ENCODE measurements around the gene CRYBG1.

The CRYBG1 gene

DNA sequence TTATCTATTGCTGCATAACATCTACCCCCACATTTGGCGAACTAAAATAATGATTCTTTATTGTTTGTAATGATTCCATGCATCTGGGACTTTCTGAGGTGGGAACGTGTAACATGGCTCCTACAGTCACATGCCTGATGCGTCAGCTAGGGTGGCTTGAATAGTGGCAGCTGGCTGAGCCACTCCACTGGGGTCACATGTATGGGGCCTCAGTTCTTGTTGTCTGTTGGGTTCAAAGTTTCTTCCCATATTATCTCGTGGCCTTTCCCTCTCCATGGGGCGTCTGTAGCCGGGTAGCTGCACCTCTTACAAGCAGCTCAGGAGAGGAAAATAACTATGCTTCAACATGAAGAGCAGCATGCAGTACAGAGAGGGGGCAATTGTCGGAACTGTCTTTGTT is 69.9 kb downstream of the CRYBG1 start:
- no peak for DNase-seq

DNA sequence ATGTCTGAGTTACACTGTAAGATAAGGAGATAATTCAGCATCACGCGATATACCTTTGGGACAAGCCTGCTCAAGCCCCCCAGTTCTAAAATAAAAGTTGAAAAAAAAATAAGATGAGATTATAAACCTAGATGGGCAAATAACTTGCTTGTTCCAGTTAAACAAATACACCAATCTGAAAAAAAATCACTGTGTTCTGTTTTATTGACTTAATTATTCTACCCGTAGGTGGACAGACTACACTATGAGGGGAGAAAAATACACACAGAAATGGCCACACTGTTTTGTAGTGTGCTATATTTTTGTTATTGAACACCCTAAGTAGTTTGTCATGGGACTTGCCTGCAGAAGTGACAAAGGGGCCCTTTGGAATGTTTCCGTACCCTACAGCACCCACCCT is 70.9 kb downstream of the CRYBG1 start:
- DNase-seq = no peak

DNA sequence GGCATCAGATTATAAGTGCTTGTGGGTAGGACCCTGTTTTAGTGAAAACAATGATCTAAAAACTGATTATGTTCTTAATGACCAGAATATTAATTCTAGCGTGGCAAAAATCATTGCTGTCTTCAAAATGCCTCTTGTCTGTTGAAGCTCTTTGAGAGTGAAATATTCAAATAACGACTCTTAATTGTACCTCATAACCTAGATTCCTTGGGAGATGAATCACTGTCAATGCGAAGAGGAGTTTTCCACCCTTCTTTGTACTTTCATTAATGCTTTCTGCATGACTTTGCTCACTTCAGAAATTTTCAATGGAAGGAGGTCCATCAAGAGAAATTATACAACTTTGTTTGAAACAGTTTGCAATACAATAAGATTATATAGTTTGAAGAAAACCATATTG is 71.5 kb downstream of the CRYBG1 start:
- no peak for DNase-seq

DNA sequence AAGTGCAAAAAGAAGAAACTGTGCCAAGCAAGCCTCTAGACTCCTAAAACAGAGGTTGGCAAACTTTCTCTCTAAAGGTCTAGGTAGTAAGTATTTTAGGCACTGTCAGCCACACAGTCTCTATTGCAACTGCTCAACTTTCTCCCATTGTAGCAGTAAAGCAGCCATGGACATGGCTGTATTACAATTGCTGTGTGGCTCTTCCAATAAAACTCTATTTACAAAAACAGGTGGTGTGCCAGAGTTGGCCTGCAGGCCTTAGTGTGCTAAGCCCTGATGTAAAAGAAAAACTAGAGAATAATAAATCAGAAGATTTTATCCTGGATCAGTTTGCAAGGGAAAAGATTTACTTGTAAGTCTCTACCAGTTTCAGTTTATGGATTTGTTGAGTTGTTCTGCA is 74.0 kb downstream of the CRYBG1 start:
- DNase-seq = no peak

DNA sequence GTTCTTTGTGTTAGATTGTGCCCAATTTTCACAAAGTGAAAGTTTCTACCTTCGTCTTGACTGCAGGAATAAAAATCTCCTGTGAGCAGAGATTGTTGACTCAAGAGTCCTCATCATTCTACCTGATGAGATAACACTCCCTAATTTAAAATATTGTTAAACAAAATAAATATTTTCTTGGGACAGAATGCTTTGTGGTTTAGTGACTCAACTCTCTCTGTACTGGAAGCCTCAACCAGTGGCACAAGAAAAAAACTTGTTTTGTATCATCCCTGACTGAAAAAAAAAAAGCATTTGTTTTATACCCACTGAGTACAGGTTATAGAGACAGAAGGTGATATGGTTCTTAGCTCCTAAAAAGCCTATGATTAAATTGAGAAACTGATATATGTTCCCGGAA is 78.9 kb downstream of the CRYBG1 start:
- no peak for DNase-seq

DNA sequence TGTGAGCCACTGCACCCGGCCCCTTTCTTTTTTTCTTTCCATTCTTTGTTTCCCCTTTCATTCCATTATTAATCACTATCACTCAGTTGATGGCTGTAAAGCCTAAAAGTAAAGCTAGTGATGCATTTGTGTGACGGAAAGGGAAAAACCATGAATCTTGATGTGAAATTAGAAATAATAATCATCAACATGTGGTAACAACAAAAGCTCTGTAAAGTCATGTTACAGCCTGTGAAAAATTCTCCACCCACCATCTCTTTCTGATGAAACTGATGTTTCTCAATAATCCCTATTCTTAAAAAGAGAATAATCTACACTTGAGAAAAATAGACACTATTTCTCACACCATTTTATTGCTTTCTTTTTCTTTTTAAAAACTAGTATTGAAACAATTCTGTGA is 80.0 kb downstream of the CRYBG1 start:
- DNase-seq = no peak

DNA sequence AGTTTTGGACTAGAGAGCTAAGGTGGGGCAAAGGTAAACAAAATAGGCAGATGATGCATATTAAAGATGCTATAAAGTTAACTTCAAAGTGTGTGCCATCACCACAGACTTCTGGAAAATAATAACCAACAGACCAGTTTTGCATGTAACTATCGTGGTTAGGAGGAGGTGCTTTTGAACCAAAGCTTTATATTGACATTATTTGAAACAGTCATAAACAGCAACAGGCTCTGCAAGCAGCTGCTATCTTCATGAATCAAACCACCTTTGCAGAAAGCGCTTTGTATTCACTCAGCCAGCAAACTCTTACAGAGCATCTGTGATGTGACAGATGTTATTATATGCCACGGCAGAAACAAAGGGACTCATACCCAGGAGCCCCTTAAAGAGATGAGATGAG is 81.9 kb downstream of the CRYBG1 start:
- DNase-seq = no peak

DNA sequence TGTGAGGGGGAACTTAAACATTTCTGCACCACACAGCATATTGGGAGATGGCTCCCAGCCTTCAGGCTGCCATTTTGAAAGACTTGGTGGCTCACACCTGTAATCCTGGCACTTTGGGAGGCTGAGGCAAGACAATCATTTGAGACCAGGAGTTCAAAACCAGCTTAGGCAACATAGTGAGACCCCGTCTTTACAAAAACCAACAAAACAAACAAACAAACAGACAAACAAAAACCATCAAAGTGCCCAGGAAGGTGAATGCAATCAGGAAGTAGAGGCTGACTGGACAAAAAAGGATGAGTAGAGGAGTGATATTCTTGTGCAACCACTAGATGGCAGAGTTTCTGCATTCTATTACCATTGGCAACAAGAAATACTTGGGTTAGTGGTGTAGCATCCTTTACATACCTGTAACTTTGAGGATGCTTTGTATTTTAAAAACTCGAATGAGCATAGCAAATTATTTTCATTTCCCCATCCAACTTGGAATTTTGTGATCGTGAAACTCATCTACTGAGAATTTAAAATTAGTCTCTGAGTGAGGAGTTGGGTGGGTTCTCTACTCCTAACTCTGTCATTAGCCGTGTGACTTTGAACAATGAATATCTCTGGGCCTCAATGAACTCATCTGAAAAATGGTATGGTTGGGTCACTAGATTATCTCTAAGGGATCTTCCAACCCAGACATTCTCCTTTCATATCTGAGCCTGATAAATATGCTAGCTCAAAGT is 84.4 kb downstream of the CRYBG1 start:
- DNase-seq = no peak

DNA sequence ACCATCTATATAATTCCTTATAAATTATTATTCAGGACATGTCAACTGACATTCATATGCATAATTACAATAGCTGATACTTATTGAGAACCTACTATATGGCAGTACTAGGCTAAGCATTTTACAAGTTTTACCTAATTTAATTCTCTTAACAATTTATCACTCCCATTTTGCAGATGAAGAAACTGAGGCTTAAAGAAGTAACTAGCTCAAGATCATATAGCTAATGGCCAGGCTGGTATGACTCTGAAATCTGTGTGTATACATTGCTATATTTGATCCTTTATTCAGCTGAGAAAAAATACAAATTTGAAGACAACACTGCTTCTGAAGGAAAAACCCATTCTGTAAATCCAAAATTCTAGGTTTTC is 85.0 kb downstream of the CRYBG1 start:
- DNase-seq = no peak

DNA sequence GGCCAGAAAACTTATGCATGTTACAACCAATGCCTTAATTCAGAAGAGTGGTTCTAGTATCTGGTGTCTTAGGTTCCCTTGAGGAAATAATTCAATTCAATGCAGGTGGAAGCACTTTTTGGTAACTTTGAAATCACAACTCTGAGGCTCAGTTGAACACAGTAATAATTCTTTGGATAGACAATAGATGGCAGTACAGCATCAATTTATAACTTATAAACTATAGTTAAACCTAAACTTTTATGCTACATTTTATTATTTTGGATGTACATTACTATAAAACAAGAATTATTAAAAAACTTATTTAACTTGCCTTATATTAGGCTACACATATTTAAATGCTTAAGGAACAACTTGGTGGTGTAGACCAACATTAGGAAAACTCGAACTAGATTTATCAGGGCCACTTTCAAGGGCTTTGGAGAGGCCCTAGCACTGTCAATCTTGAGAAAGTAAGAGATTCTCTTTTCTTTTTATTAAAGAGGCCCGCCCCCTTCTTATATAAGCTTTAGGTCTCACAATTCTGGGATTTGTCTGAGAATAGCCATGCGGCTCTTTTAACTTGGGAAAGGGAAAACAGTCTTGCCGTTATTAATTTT is 85.9 kb downstream of the CRYBG1 start:
- DNase-seq = no peak

DNA sequence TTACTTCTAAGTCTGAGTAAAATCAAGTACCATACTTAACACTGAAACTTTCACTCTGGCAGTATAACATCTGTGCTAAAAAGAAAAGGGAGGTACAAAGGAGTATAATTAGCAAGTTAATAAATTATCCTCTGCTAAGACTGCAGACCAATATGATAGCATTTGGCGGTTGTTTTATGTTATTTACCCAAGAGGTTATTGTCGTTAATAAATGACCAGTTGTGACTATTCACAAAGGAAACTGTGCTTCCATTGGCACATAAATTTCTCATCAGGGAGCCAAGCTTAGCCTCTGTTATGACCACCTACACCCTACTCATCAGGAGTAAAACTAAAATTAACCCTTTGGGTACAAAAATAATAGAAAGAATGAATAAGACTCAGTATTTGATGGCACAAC is 86.5 kb downstream of the CRYBG1 start:
- no peak for DNase-seq

DNA sequence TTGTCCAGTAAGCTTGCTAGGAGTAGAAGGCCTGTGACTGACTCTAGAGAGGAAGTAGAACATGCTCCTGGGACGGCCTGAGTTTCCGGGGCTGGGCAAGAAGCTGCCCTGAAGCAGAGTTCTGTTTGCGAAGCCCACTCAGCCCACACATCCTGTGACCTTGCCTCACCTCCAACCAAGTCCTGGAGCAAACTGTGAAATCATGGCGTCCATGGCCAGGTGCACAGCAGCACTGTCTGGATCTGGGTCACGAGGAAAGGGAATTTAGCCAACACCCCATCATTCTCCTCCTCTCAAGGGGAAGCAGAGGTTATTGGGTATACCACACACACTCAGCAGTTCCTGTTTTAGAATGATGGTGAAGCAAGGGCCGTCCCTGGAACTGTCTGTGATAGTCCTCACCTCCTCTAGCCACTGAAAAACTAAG is 87.5 kb downstream of the CRYBG1 start:
- no peak for DNase-seq

DNA sequence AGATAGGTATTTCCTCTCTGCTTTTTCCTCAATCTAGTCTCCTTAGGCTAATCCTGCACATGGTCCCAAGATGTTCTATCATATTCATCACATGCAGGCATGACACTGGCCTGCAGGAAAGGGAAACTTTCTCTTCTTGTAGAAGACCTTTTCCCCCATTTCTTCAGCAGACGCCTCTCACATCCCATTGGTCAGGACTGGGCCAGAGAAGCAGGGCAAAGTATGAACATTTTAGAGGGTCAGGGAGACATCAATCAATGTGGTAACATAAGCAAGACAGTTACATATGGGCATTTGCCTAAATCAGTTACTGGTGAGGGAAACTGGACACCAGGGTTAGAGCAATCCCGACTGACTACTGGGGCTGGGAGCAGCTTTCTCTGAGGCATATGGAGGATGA is 90.1 kb downstream of the CRYBG1 start:
- no peak for DNase-seq

DNA sequence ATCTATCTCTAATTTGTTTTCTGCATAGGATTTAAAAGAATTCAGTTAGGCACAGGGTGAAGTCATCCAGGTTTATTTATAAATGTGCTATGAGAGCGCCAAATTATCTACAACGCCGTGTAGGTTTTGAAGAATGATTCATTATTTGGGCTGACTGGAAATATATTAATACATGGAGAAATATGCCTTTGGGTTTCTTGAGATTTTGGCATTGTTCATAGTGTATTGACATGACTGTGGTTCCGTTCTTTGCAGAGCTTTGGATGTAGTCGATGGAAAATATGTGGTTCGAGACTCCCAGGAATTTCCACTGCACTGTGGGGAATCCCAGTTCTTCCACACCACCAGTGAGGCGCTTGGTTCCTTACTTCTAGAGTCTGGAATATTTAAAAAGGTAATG is 90.9 kb downstream of the CRYBG1 start:
- no peak for DNase-seq

DNA sequence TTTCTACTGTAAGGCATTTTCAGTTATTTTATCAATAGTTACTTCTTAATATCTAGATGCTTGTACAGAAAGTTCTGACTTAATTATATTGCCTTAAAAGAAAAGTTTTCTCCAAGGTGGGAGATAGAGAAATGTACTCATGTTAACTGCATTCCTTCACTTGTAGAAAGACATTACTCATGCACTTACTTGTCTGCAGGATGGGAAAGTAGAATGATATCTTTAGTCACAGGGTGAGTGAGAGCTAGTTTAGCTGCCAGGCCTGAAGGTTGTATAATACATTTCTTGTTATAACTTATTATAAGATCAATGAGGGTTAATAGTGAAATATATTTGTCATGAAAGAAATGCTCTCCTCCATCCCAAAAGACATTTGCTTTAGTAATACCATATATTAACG is 92.1 kb downstream of the CRYBG1 start:
- no peak for DNase-seq

DNA sequence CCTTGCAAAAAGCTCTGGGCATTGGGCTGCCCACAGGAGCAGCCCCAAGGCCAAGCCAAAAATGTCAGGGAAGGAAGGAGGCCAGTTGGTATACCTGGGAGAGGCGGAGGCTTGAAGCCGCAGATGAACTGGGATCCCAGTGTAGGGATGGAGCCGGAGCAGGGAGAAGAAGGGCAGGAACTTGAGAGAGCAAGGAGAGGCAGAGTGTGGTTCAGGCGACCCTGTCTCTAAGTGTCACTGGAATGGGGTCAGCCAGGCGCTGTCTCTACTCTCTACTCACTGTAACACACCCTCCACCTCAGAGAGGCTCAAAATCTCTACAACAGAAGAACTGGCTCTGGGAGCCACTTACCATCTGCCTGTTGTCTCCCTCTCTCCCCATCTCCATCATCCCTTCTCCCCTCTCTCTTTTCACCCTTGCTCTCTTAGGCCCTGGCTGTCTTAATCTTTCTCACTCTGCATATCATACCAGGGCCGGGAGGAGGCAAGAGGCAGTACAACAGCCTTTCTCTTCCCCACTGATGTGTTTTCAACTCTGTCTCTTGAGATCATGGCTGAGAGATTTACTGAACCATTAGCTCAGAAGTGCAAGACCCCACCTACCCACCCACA is 93.3 kb downstream of the CRYBG1 start:
- DNase-seq = no peak

DNA sequence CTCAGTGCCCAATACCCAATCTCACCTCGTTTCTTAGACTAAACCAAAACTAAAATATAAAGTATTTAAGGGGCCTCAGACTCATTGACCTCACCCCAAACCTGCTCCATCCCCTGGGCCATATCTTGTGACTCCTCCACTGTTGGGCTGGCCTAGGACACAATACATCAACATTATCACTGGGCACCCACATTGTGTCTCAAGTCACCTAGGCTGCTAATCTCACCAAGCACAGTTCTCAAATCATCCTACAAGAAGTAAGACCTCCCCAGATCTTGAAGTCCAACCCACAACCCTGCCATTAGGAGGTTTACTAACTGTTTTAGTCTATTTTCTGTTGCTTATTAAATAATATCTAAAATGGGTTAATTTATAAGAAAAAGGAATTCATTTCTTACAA is 96.2 kb downstream of the CRYBG1 start:
- DNase-seq = no peak

DNA sequence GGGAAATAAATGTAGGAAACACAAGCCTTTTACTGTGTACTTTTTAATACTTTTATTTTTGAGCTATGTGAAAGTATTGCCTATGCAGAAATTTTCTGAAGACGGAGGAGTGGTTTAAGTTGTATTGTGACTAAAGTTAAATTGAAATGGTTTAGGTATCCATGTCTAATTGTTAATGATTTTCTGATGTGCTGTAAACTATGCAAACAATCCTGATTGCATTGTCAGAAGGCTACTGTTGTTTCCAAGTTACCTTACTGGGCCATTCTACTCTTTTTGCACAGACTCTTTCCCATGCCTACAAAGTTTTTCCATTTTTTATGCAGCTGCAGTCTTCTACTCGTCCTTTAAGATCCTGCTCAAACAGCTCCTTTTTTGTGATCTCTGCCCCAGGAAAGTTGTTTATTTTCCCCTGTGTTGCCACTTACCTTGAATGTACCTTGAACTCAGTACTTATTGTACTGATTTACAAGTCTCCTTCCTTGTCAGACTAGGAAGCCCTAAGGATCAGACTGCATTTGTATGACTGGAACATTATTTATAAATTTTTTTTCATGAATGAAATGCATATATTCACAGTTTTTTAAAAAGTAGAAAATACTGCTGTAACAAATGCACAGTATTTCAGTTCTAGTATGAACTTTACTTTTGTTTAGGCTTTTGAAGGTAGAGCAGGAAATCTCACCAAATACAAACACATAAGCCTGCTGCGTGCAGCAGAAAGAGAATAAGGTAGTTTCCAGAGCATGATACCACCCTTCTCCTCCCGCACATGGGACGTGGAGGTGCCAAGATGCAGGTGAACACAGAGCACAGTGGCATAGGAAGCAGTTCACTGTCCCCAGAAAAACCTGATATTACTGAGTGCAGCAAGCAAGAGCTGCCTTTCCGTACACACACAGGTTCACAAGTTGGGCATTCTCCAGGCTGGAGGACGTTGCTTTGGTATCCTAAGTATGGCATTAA is 97.8 kb downstream of the CRYBG1 start:
- no peak for DNase-seq

DNA sequence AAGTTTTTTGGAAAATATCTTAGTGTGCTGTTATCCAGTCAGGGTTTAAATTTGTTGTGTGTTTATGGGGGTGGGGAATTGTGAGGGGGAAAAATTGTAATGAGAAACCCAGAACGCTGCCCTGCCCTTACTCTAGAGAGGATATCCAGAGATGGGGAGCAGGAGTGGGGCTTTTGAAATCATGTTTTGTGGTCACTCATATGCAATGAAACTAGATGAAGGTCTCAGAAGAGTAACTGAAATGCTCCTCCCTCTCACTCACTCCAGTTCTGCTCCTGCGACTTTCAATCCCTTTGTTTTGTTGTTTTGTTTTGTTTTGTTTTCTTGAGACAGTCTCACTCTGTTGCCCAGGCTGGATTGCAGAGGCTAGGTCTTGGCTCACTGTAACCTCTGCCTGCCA is 100.0 kb downstream of the CRYBG1 start:
- DNase-seq = no peak

DNA sequence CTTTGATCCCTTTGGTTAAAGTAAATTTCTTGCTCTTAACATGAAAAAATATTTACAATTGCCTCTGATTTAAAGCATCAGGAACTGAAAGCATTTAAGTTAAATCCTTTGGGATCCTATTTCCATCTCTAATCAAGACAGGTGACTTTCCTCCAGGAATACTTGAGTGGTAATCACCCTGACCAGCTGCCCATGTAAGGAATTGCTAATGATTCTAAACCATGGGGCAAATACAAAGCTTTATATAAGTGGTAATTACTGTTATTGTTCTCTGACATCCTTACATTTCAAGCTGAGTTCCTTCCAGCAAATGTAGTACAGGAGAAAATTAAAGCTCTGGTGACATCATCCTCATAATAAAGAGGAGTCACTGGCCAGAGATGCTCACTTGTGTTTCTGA is 100.6 kb downstream of the CRYBG1 start:
- DNase-seq = no peak

DNA sequence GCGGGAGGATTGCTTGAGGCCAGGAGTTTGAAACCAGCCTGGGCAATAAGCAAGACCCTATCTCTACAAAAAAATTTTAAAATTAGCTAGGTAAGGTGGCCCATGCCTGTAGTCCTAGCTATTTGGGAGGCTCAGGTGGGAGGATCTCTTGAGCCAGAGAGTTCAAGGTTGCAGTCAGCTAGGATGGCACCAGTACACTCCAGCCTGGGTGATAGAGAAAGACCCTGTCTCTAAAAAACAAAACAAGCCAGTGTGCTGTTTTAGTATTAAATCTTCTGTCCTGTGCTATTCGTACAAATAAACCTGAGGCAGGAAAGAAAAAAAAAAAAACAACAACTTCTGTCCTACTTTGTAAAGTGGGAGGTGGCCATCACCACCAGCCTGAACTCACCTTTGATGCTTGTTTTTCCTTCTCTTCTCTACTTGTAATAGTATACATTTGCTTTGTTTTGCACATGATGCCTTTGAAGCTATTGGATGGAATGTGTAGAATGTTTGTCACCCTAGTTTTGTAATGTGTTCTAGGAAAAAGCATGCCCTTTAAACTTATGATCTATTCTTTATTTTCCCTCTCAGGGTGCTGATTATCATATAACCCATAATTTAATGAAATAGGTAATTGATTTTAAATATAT is 102.5 kb downstream of the CRYBG1 start:
- DNase-seq = no peak

DNA sequence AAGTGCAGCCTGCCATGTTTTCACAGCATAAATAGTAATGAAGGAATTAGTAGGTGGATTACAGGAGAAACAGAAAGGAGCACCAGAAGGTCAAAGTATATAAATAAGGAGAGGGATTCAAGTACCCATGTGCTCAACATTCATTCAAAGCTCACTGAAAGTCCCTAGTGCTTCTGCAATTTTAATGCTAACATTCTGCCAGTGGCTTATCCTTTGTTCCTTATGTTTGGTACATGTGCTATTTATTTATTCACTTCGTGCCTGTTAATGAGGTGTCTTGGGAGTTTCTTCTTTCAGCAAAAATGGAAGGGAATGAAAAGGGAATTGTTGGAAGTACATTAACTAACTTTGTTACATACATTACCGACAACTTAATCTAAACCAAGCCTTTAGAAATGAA is 105.7 kb downstream of the CRYBG1 start:
- no peak for DNase-seq

DNA sequence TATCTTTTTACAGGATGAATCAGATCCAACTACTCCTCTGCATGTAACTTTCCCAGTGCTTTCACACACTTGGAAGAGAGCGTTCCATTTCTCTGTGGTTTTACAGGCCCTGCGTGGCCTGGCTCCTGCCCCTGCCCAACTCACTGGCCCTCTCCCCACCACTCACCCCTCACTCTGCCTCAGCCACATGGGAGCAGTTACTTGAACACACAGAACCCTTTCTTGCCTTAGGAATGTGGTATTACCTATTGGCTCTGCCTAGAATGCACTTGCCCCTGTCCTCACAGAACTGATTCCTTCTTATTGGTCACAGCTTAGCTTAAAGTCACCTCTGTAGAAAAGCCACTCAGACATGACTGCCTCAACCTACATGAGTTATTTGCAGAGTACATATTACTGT is 108.4 kb downstream of the CRYBG1 start:
- DNase-seq = no peak

Data from activated CD4-positive, alpha-beta T cell treated with anti-CD3 and anti-CD28 coated beads for 1 hour (primary cell).